ENCODE results near the gene ARID1B.

Gene ARID1B

GRCh38 chr6:157185171-157185570 lies 408.0 kb downstream of the ARID1B start:
- no peak for DNase-seq (ENCODE audit: low spot score)
- in situ Hi-C loops (cut with MboI; ENCODE audit: low sequenced_read_pairs, unreplicated experiment), result no loop called here

GRCh38 chr6:157185986-157186385 lies 408.8 kb downstream of the ARID1B start:
- no peak for DNase-seq (ENCODE audit: low spot score)
- TF ChIP-seq CTCF (IDR thresholded peaks at IDR 0.05; ENCODE audit: borderline replicate concordance, control extremely low read depth, extremely low read depth, insufficient read depth, missing control alignments), result no peak
- in situ Hi-C loops (cut with MboI; ENCODE audit: low sequenced_read_pairs, unreplicated experiment), result no loop called here

More at GRCh38 chr6:157185171-157185570, 408.0 kb downstream of the ARID1B start:
- TF ChIP-seq CTCF (IDR thresholded peaks at IDR 0.05; ENCODE audit: borderline replicate concordance, control extremely low read depth, extremely low read depth, insufficient read depth, missing control alignments), result no peak

GRCh38 chr6:157186785-157187181 lies 409.6 kb downstream of the ARID1B start:
- DNase-seq (ENCODE audit: low spot score), result no peak
- no peak for TF ChIP-seq CTCF (IDR thresholded peaks at IDR 0.05; ENCODE audit: borderline replicate concordance, control extremely low read depth, extremely low read depth, insufficient read depth, missing control alignments)
- in situ Hi-C loops (cut with MboI; ENCODE audit: low sequenced_read_pairs, unreplicated experiment), result no loop called here

GRCh38 chr6:157187182-157188083 lies 410.3 kb downstream of the ARID1B start:
- in situ Hi-C loops (cut with MboI; ENCODE audit: low sequenced_read_pairs, unreplicated experiment), result no loop called here
- DNase-seq (ENCODE audit: low spot score), result no peak
- TF ChIP-seq CTCF (IDR thresholded peaks at IDR 0.05; ENCODE audit: borderline replicate concordance, control extremely low read depth, extremely low read depth, insufficient read depth, missing control alignments), result no peak

GRCh38 chr6:157188213-157188612 lies 411.0 kb downstream of the ARID1B start:
- no peak for DNase-seq (ENCODE audit: low spot score)
- in situ Hi-C loops (cut with MboI; ENCODE audit: low sequenced_read_pairs, unreplicated experiment), result no loop called here

GRCh38 chr6:157193443-157193996 lies 416.3 kb downstream of the ARID1B start:
- in situ Hi-C loops (cut with MboI; ENCODE audit: low sequenced_read_pairs, unreplicated experiment), result no loop called here
- no peak for TF ChIP-seq CTCF (IDR thresholded peaks at IDR 0.05; ENCODE audit: borderline replicate concordance, control extremely low read depth, extremely low read depth, insufficient read depth, missing control alignments)
- DNase-seq (ENCODE audit: low spot score), result no peak

More at GRCh38 chr6:157188213-157188612, 411.0 kb downstream of the ARID1B start:
- TF ChIP-seq CTCF (IDR thresholded peaks at IDR 0.05; ENCODE audit: borderline replicate concordance, control extremely low read depth, extremely low read depth, insufficient read depth, missing control alignments), result no peak
